GM08714 (cell line): ENCODE measurements around the gene NCKAP5.

ENCODE experiments used
- H3K4me3 ChIP-seq: fragments of 200-500 bp; sonication (Bioruptor generic); 2 replicates; pipeline ENCODE4 v1.5.1; 2014; ENCODE audit warnings: mild to moderate bottlenecking, low read length, inconsistent platforms
- ZNF274 ChIP-seq: IDR thresholded peaks from 2 replicates; pipeline ENCODE4 v1.6.1; 2012; ENCODE audit warnings: mild to moderate bottlenecking, low read depth, low read length

NCKAP5 gene

GRCh38 chr2:133342286-133343017 is 225.8 kb downstream of the NCKAP5 start:
- no peak overlapping the region for H3K4me3 ChIP-seq
- TF ChIP-seq ZNF274, result no peak

- H3K4me3 ChIP-seq, result no peak overlapping the region
- TF ChIP-seq ZNF274, result no peak
Observed at GRCh38 chr2:133341575-133341974, 226.7 kb downstream of the NCKAP5 start.

GRCh38 chr2:133338224-133338623 is 230.0 kb downstream of the NCKAP5 start:
- no peak for TF ChIP-seq ZNF274
- no peak overlapping the region for H3K4me3 ChIP-seq

GRCh38 chr2:133334923-133335322 is 233.3 kb downstream of the NCKAP5 start:
- no peak overlapping the region for H3K4me3 ChIP-seq
- TF ChIP-seq ZNF274, result no peak

GRCh38 chr2:133333181-133333580 is 235.1 kb downstream of the NCKAP5 start:
- H3K4me3 ChIP-seq, result no peak overlapping the region
- TF ChIP-seq ZNF274, result no peak

- no peak overlapping the region for H3K4me3 ChIP-seq
- no peak for TF ChIP-seq ZNF274
Observed at GRCh38 chr2:133331436-133331835, 236.8 kb downstream of the NCKAP5 start.

- TF ChIP-seq ZNF274, result no peak
- H3K4me3 ChIP-seq, result no peak overlapping the region
Observed at GRCh38 chr2:133326652-133327397, 241.4 kb downstream of the NCKAP5 start.

- H3K4me3 ChIP-seq, result no peak overlapping the region
- TF ChIP-seq ZNF274, result no peak
Observed at GRCh38 chr2:133324150-133324561, 244.1 kb downstream of the NCKAP5 start.

GRCh38 chr2:133322909-133323308 is 245.4 kb downstream of the NCKAP5 start:
- no peak overlapping the region for H3K4me3 ChIP-seq
- TF ChIP-seq ZNF274, result no peak

GRCh38 chr2:133317178-133317577 is 251.1 kb downstream of the NCKAP5 start:
- no peak overlapping the region for H3K4me3 ChIP-seq
- TF ChIP-seq ZNF274, result no peak

GRCh38 chr2:133316557-133316956 is 251.7 kb downstream of the NCKAP5 start:
- no peak overlapping the region for H3K4me3 ChIP-seq
- TF ChIP-seq ZNF274, result no peak

- TF ChIP-seq ZNF274, result no peak
- no peak overlapping the region for H3K4me3 ChIP-seq
Observed at GRCh38 chr2:133315280-133315679, 253.0 kb downstream of the NCKAP5 start.

GRCh38 chr2:133314795-133315194 is 253.5 kb downstream of the NCKAP5 start:
- no peak overlapping the region for H3K4me3 ChIP-seq
- no peak for TF ChIP-seq ZNF274

- no peak overlapping the region for H3K4me3 ChIP-seq
- TF ChIP-seq ZNF274, result no peak
Observed at GRCh38 chr2:133312038-133312729, 256.1 kb downstream of the NCKAP5 start.

- TF ChIP-seq ZNF274, result no peak
Observed at GRCh38 chr2:133306236-133306635, 262.0 kb downstream of the NCKAP5 start.

GRCh38 chr2:133304344-133304743 is 263.9 kb downstream of the NCKAP5 start:
- H3K4me3 ChIP-seq, result no peak overlapping the region
- TF ChIP-seq ZNF274, result no peak

More at GRCh38 chr2:133306236-133306635, 262.0 kb downstream of the NCKAP5 start:
- H3K4me3 ChIP-seq, result no peak overlapping the region
